HCT116 (cell line): Measurements from ENCODE around the gene PRC1. TPM values are rescaled to one million over a fixed set of nuclear protein-coding genes. Genes with fewer than 3 reads are reported as not detected.

Source experiments
- ATAC-seq: fragments of 200-7000 bp; cut with Tn5 transposase; 2 replicates; pipeline ENCODE4 v1.9.1; 2020; ENCODE audit warnings: mild to moderate bottlenecking, moderate library complexity
- BruUV-seq: library from RNA; stranded (reverse); fragments of 400-500 nt; replicated peaks from 2 replicates; lab custom pipeline; 2021; lab: Mats Ljungman, UMichigan
- CTCF ChIA-PET: fragments of 300-600 bp; sonication (Branson Sonifier 250); formaldehyde crosslinking; loops from one replicate; lab custom pipeline; 2021; ENCODE audit warnings: antibody characterized with exemption; lab: Charles Lee
- POLR2A ChIA-PET: fragments of 300-600, 350-600 bp; sonication (Branson Sonifier 250); formaldehyde crosslinking; loops from one replicate; lab custom pipeline; 2021; ENCODE audit warnings: antibody characterized with exemption; lab: Charles Lee
- RAD21 ChIA-PET, 2 experiments: fragments of 300-600 bp; sonication (Branson Sonifier 250); formaldehyde crosslinking; loops; one replicate each; lab custom pipeline; 2023; ENCODE audit warnings: low total read pairs in 2 of 2; ENCODE audit not compliant: uncharacterized antibody in 2 of 2, unreplicated experiment in 2 of 2, low non-redundant PET in 1 of 2; lab: Charles Lee
- DNase-seq: peaks from one replicate; pipeline ENCODE4 v3.0.0-alpha.2; 2010; ENCODE audit warnings: low read depth, low spot score
- H2AFZ ChIP-seq: fragments of 200-600 bp; shearing (Covaris generic), sonication (generic); 2 replicates; pipeline ENCODE4 v1.6.1; 2017; ENCODE audit warnings: low read depth, mixed run types, mixed read lengths, antibody characterized with exemption, low read length; ENCODE audit not compliant: poor library complexity, severe bottlenecking
- H3K27ac ChIP-seq: 2 replicates; pipeline ENCODE4 v1.5.1; 2012; ENCODE audit warnings: low read depth, low read length
- H3K27me3 ChIP-seq: fragments of 200-600 bp; sonication (generic); 2 replicates; pipeline ENCODE4 v1.6.1; 2016; ENCODE audit warnings: mixed run types, low read length, mixed read lengths; ENCODE audit not compliant: insufficient read depth
- H3K36me3 ChIP-seq, 2 experiments: fragments of 200-500 bp in 1 of 2; fragments of 200-600 bp in 1 of 2; sonication (Bioruptor generic) in 1 of 2; sonication (generic) in 1 of 2; 2 replicates each; pipeline versions ENCODE4 v1.5.1 to v1.6.1; 2014 to 2016; ENCODE audit warnings: low read length in 2 of 2, inconsistent platforms in 1 of 2, mixed read lengths in 1 of 2, mixed run types in 1 of 2; ENCODE audit not compliant: insufficient read depth in 2 of 2, control insufficient read depth in 1 of 2
- H3K4me1 ChIP-seq, 2 experiments: fragments of 200-600 bp in 1 of 2; sonication (generic) in 1 of 2; 2 replicates each; pipeline versions ENCODE4 v1.5.1 to v1.6.1; 2012 to 2017; ENCODE audit warnings: low read length in 2 of 2, inconsistent platforms in 1 of 2, mild to moderate bottlenecking in 1 of 2, mixed read lengths in 1 of 2, mixed run types in 1 of 2, moderate library complexity in 1 of 2; ENCODE audit not compliant: insufficient read depth in 2 of 2, control insufficient read depth in 1 of 2
- H3K4me2 ChIP-seq: fragments of 200-600 bp; sonication (generic); 2 replicates; pipeline ENCODE4 v1.6.1; 2017; ENCODE audit warnings: mixed run types, low read length, mixed read lengths
- H3K4me3 ChIP-seq, 2 experiments: fragments of 200-600 bp in 1 of 2; sonication (generic) in 1 of 2; replicated peaks in 1 of 2; 2 replicates each; pipeline ENCODE4 v1.5.1; 2011 to 2016; ENCODE audit warnings: low read length in 2 of 2, control low read depth in 1 of 2, low read depth in 1 of 2, mild to moderate bottlenecking in 1 of 2, mixed read lengths in 1 of 2, mixed run types in 1 of 2
- H3K79me2 ChIP-seq: fragments of 200-600 bp; sonication (generic); 2 replicates; pipeline ENCODE4 v1.6.1; 2017; ENCODE audit warnings: mild to moderate bottlenecking, mixed run types, low read length, moderate library complexity, mixed read lengths; ENCODE audit not compliant: insufficient read depth
- H3K9ac ChIP-seq: fragments of 200-600 bp; sonication (generic); 2 replicates; pipeline ENCODE4 v1.6.1; 2016; ENCODE audit warnings: low read length, mixed read lengths
- H3K9me2 ChIP-seq: fragments of 200-600 bp; sonication (generic), shearing (Covaris generic); 2 replicates; pipeline ENCODE4 v1.6.1; 2017; ENCODE audit warnings: mixed run types, mild to moderate bottlenecking, moderate library complexity; ENCODE audit not compliant: insufficient read depth
- H3K9me3 ChIP-seq, 2 experiments: fragments of 200-500 bp in 1 of 2; fragments of 200-600 bp in 1 of 2; sonication (Bioruptor generic) in 1 of 2; sonication (generic) in 1 of 2; 2 replicates each; pipeline ENCODE4 v1.6.1; 2014 to 2017; ENCODE audit warnings: low read length in 2 of 2, mixed read lengths in 2 of 2, inconsistent platforms in 1 of 2, low read depth in 1 of 2, mild to moderate bottlenecking in 1 of 2, mixed run types in 1 of 2, moderate library complexity in 1 of 2; ENCODE audit not compliant: control insufficient read depth in 1 of 2, insufficient read depth in 1 of 2
- H4K20me1 ChIP-seq: fragments of 200-600 bp; sonication (generic), shearing (Covaris generic); 2 replicates; pipeline ENCODE4 v1.6.1; 2017; ENCODE audit warnings: mixed run types, mild to moderate bottlenecking, moderate library complexity; ENCODE audit not compliant: insufficient read depth
- EGR1 ChIP-seq: IDR thresholded peaks from 2 replicates; pipeline ENCODE4 v1.6.1; 2012; ENCODE audit warnings: low read depth
- ELF1 ChIP-seq: IDR thresholded peaks from 2 replicates; pipeline ENCODE4 v1.6.1; 2012; ENCODE audit warnings: low read depth, borderline replicate concordance
- RAD21 ChIP-seq: IDR thresholded peaks from 2 replicates; pipeline ENCODE4 v1.6.1; 2012; ENCODE audit warnings: low read depth, mild to moderate bottlenecking
- TCF7L2 ChIP-seq: IDR thresholded peaks from 2 replicates; pipeline ENCODE4 v1.7.0; 2011; ENCODE audit warnings: borderline replicate concordance, inconsistent platforms; ENCODE audit not compliant: insufficient read depth, insufficient read length; ENCODE audit errors: extremely low read depth
- intact Hi-C: fragments of 100-400 bp; cut with micrococcal nuclease; formaldehyde crosslinking; loops from 2 replicates; pipeline ENCODE4 v1.10.0; 2022
- total RNA-seq: library from RNA; stranded (reverse); gene quantifications from one replicate; pipeline ENCODE4 v1.2.1, GENCODE V29; 2021; ENCODE audit not compliant: unreplicated experiment
- TF ChIP-seq, protein P1 (sequence below), 3 experiments: fragments of 200-600 bp in 1 of 3; sonication (generic) in 1 of 3; IDR thresholded peaks in 2 of 3; conservative IDR thresholded peaks in 1 of 3; 2 replicates each; pipeline ENCODE4 v1.5.1; 2012 to 2017; ENCODE audit warnings: low read depth in 2 of 3, low read length in 2 of 3, antibody characterized with exemption in 1 of 3, borderline replicate concordance in 1 of 3, control low read depth in 1 of 3, mild to moderate bottlenecking in 1 of 3, mixed read lengths in 1 of 3, mixed run types in 1 of 3, moderate library complexity in 1 of 3; ENCODE audit not compliant: insufficient read depth in 1 of 3

PRC1 gene
- total RNA-seq, 1 experiment from 2014 or later: 186 TPM

DNA sequence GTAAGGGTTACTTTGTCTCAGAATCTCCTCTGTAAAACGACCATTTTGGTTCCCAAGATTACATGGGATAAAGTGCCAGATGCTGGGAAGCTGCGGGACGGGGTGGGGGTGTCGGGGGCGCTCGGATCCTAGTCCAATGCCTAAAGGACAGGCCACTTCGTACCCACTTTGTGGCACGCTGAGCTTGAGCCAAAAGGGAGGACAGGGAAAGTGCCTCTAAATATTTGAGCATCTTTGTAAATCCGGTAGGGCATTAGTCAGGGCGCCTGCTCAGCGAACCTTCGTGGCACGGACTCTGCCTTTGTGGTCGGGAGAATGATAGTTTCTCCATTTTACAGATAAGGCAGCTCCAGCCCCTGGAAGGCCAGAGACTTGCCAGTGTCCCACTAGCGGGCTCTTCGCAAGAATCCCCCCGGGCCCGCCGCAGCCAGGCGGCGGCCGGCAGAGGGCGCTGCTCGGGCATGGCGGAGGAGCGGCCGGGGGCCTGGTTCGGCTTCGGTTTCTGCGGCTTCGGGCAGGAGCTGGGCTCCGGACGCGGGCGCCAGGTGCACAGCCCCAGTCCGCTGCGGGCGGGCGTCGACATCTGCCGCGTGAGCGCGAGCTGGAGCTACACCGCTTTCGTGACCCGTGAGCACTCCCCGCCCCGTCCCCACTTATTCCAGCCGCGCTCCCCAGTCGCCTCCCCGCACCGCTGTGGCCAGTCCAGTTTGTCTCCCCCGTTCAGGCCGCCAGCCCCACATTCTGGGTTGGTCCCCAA is 37.9 kb downstream of the PRC1 start:
- ChIA-PET CTCF (interaction anchor here (4.0 kb wide), 1 partner anchor 23 kb away, joined by 35 read pairs; the partner anchor contains the start of genes HDDC3 and UNC45A), RAD21 (no interaction called here), POLR2A (no interaction called here)
- Histone ChIP-seq H3K36me3 (peaks cover 5 to 18% of the 10 kb centered on the region in 2 experiments), H4K20me1 (no peaks in the 10 kb centered on the region), H3K4me3 (peak overlapping the region; percentile 71 to 75), H3K4me2 (peak overlapping the region; percentile 93), H3K79me2 (peaks cover 24% of the 10 kb centered on the region), H3K9me3 (no peaks in the 10 kb centered on the region), H3K27ac (peak overlapping the region; percentile 97), H3K4me1 (peaks cover 11 to 23% of the 10 kb centered on the region in 2 experiments), H3K27me3 (no peaks in the 10 kb centered on the region), H2AFZ (no peak overlapping the region), H3K9ac (peak overlapping the region; percentile 97), H3K9me2 (no peaks in the 10 kb centered on the region)
- no peak for TF ChIP-seq ELF1
- TF ChIP-seq, protein P1, sequence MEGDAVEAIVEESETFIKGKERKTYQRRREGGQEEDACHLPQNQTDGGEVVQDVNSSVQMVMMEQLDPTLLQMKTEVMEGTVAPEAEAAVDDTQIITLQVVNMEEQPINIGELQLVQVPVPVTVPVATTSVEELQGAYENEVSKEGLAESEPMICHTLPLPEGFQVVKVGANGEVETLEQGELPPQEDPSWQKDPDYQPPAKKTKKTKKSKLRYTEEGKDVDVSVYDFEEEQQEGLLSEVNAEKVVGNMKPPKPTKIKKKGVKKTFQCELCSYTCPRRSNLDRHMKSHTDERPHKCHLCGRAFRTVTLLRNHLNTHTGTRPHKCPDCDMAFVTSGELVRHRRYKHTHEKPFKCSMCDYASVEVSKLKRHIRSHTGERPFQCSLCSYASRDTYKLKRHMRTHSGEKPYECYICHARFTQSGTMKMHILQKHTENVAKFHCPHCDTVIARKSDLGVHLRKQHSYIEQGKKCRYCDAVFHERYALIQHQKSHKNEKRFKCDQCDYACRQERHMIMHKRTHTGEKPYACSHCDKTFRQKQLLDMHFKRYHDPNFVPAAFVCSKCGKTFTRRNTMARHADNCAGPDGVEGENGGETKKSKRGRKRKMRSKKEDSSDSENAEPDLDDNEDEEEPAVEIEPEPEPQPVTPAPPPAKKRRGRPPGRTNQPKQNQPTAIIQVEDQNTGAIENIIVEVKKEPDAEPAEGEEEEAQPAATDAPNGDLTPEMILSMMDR (IDR thresholded peaks at IDR 0.05 in 2 of 3, conservative IDR thresholded peaks at IDR 0.05 in 1 of 3; ENCODE audit: borderline replicate concordance in 1 of 3, insufficient read depth in 1 of 3, low read depth in 2 of 3, low read length in 2 of 3): peak in 2 of 3 experiments; percentile 35 to 45; a peak in 4 of 6 replicates
- no TSS peak for BruUV-seq
- DNase-seq (no peak), ATAC-seq (no peak)
- intact Hi-C loops: no loop called here

DNA sequence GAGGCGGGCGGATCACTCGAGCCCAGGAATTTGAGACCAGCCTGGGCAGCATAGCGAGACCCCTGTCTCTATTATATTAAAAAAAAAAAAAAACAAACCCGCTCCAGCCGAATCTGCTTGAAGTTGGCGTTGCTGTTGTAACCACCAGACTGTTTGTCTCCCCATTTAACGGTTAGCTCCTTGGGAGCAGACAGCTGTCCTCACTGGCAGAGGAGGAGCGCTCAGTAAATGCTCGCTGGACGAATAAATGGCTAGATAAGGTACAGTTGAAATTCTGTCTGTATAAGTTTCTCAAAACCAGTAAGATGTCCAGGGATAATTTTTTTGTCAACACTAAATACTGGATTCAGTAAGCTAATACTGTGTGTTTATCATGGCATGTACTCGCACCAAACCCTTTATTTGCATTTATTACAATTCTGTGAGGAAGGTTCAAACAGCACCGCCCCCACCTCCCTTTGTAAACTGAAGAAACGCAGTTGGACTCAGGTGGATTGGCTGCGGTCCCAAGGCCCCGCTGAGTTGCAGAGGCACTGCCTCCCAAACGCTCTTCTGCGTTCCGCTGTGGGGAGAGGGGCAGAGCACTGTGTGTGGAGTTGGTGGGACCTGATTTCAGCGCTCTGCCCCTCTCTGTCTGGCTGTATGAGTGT is 38.6 kb downstream of the PRC1 start:
- Histone ChIP-seq H3K4me2 (peak overlapping the region; percentile 93), H3K36me3 (peaks cover 5 to 13% of the 10 kb centered on the region in 2 experiments; a peak in 3 of 4 replicates), H3K9me2 (no peaks in the 10 kb centered on the region), H3K79me2 (peaks cover 24% of the 10 kb centered on the region), H3K9ac (peak overlapping the region; percentile 97), H3K9me3 (no peaks in the 10 kb centered on the region), H3K27me3 (no peaks in the 10 kb centered on the region), H2AFZ (no peak overlapping the region), H3K27ac (peak overlapping the region; percentile 97), H3K4me3 (peak overlapping the region; percentile 71 to 75), H3K4me1 (peaks cover 11 to 23% of the 10 kb centered on the region in 2 experiments), H4K20me1 (no peaks in the 10 kb centered on the region)
- ATAC-seq: no peak
- CTCF ChIA-PET: interaction anchor here (1.3 to 4.0 kb wide), 2 partner anchors 22 to 63 kb away, joined by 4 to 35 read pairs; partner anchors contain the start of genes HDDC3 and UNC45A
- TF ChIP-seq RAD21: no peak
- peak; percentile 13 for TF ChIP-seq TCF7L2
- no peak for TF ChIP-seq EGR1
- POLR2A ChIA-PET: no interaction called here
- no peak for DNase-seq
- TSS peak; percentile 68 for BruUV-seq
- intact Hi-C loops: loop anchor here (2.0 kb wide), 1 partner anchor 21 kb away; the partner anchor contains the start of gene UNC45A
- RAD21 ChIA-PET: interaction anchor here in 1 of 2 experiments (1.1 to 1.6 kb wide), 2 partner anchors 23 to 77 kb away, joined by 3 read pairs; partner anchors contain the start of gene HDDC3
